HuH-7.5 (cell line): ENCODE measurements around the gene LARP4B.

Experiments
- DNase-seq: peaks from one replicate; pipeline ENCODE4 v3.0.0; 2011; ENCODE audit warnings: low spot score

Gene LARP4B

DNA sequence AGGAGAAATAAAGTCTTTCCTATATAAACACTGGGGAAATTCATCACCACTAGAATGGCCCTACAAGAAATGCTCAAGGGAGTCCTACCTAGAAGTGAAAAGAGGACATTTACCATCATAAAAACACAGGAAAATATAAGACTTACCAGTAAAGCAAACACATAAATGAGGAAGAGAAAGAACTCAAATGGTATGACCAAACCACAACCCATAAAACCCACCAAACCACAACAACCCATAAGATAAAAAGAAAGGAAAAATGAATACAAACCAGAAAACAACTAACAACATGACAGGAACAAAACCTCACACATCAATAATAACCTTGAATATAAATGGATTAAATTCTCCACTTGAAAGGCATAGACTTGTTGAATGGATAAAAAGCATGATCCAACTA lies 170.1 kb downstream of the LARP4B start:
- no peak for DNase-seq

DNA sequence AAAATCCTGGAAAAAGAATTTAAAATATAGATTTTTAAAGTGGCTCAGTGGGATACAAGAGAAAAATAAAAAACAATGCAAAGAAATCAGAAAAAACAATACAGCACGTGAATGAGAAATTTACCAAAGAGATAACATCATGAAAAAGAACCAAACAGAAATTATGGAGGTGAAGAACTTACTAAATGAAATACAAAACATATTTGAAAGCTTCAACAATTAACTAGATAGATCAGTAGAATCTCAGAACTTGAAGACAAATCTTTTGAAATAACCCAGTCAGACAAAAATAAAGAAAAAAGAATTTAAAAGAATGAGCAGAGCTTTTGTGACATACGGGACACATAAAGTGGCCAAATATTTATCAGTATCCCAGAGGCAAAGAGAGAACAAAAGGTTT lies 170.9 kb downstream of the LARP4B start:
- DNase-seq: no peak

DNA sequence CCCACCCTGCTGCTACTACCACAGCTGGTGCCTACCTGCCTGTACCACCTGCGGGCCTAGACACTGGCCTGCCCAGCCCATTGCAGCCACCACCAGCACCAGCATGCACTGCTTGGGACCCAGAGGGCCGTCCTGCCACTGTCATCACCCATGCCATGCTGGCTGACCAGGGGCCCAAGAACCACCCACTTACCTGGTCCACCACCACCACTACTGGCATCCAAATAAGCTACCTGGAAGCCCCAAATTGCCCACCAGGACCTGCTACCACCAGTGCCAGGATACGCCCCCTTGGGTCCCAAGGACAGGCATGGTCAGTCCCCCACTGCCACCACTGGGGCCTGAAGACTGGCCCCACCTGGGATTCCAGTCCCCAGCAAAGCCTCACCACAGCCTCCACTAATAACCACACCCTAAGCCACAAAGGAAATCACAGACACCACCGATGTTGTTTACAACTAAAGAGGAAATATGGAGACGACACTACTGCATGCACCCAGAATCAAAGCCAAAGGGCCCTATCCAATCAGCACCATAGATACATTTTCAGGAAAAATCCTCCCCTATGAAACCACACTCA lies 171.5 kb downstream of the LARP4B start:
- no peak for DNase-seq
